ENCODE measurements around the gene MMP13.
"Not testable (repeated sequence)": the region's sequence is repeated elsewhere in the genome, so short reads cannot be mapped to it uniquely, and the experiment has no call there.

The MMP13 gene

DNA sequence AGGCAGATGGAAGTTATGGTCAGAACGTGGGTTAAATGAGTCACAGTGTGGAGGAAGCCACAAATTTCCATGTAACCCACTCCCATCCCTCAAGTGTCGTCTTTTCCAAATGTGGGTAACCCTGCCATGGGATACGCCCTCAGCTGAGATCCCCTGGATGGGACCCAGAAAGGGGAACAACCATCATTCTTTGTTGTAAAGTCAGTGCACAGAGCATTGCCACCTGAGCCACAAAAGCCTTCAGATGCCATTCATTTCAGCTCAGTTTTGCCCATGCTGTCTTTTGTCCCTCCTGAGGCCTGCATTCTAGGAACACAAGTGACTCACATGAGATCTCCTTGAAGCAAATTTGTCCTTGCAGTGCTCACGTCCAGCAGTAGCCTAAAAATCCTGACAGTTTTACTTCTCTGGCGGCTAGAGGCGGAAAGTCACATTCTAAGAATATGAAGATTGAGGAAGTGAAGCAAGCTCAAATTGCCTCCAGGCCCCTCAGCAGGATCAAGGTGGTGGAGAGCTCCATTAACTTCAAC lies 30.6 kb downstream of the MMP13 start:
- Histone ChIP-seq H3K27ac (ENCODE audit: low read depth, low read length) (no peak overlapping the region), H3K4me1 (ENCODE audit: control insufficient read depth, insufficient read depth, low read length) (no peaks in the 10 kb centered on the region), H3K36me3 (ENCODE audit: control insufficient read depth, insufficient read depth, low read length) (no peaks in the 10 kb centered on the region), H3K27me3 (ENCODE audit: control insufficient read depth, insufficient read depth, low read length) (no peaks in the 10 kb centered on the region), H3K9me3 (ENCODE audit: control insufficient read depth, insufficient read depth, low read depth, low read length) (no peaks in the 10 kb centered on the region), H3K9ac (ENCODE audit: low read length) (no peak overlapping the region), H3K4me3 (ENCODE audit: low read depth, low read length) (no peak overlapping the region)

DNA sequence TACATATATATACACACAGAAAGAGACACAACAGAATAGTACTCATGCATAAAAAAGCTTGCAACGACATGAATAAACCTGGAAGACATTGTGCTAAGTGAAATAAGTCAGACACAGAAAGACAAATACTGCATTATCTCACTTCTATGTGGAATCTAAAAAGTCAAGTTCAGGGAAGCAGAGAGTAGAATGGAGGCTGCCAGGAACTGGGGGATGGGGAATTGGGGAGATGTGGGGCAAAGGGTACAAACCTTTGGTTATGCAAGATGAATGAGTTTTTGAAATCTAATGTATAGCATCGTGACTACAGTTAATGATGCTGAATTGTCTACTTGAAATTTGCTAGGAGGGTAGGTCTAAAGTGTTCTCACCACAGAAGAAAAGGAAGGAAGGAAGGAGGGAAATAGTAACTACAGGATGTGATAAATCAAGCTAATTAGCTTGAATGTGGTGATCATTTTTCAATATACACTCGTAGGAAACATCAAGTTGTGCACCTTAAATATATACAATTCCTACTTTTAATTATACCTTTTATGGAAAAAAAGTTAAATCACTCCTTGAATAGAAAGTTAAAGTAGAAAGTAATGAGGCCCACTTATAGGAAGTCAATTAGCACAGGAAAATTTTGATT lies 33.8 kb downstream of the MMP13 start:
- H3K9ac ChIP-seq (ENCODE audit: low read length) = no peak overlapping the region
- no peaks in the 10 kb centered on the region for H3K36me3 ChIP-seq (ENCODE audit: control insufficient read depth, insufficient read depth, low read length)
- H3K4me1 ChIP-seq (ENCODE audit: control insufficient read depth, insufficient read depth, low read length) = no peaks in the 10 kb centered on the region
- no peak overlapping the region for H3K27ac ChIP-seq (ENCODE audit: low read depth, low read length)
- H3K9me3 ChIP-seq (ENCODE audit: control insufficient read depth, insufficient read depth, low read depth, low read length) = no peaks in the 10 kb centered on the region
- no peak overlapping the region for H3K4me3 ChIP-seq (ENCODE audit: low read depth, low read length)
- no peaks in the 10 kb centered on the region for H3K27me3 ChIP-seq (ENCODE audit: control insufficient read depth, insufficient read depth, low read length)

GRCh38 chr11:102920118-102920684 lies 35.3 kb downstream of the MMP13 start:
- no peaks in the 10 kb centered on the region for H3K4me1 ChIP-seq (ENCODE audit: control insufficient read depth, insufficient read depth, low read length)
- H3K9me3 ChIP-seq (ENCODE audit: control insufficient read depth, insufficient read depth, low read depth, low read length) = no peaks in the 10 kb centered on the region
- H3K27me3 ChIP-seq (ENCODE audit: control insufficient read depth, insufficient read depth, low read length) = no peaks in the 10 kb centered on the region
- no peak overlapping the region for H3K27ac ChIP-seq (ENCODE audit: low read depth, low read length)
- no peaks in the 10 kb centered on the region for H3K36me3 ChIP-seq (ENCODE audit: control insufficient read depth, insufficient read depth, low read length)
- H3K9ac ChIP-seq (ENCODE audit: low read length) = no peak overlapping the region
- no peak overlapping the region for H3K4me3 ChIP-seq (ENCODE audit: low read depth, low read length)

DNA sequence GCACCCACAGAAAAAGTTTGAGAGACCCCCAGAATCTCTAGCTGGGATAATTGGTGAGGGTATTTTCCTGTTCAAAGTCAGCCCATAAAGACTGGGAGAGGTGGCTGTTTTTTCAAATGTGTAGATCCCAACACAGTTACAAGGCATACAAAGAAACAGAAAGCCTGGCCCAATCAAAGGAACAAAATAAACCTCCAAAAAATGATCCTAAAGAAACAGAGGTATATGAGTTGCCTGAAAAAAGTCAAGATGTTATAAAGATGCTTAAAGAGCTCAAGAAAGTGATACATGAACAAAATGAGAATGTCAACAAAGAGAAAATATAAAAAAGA lies 40.5 kb downstream of the MMP13 start:
- Histone ChIP-seq H3K4me3 (ENCODE audit: low read depth, low read length) (no peak overlapping the region), H3K36me3 (ENCODE audit: control insufficient read depth, insufficient read depth, low read length) (no peaks in the 10 kb centered on the region), H3K27me3 (ENCODE audit: control insufficient read depth, insufficient read depth, low read length) (no peaks in the 10 kb centered on the region), H3K4me1 (ENCODE audit: control insufficient read depth, insufficient read depth, low read length) (peaks cover 23% of the 10 kb centered on the region), H3K9me3 (ENCODE audit: control insufficient read depth, insufficient read depth, low read depth, low read length) (no peaks in the 10 kb centered on the region), H3K27ac (ENCODE audit: low read depth, low read length) (no peak overlapping the region), H3K9ac (ENCODE audit: low read length) (no peak overlapping the region)

DNA sequence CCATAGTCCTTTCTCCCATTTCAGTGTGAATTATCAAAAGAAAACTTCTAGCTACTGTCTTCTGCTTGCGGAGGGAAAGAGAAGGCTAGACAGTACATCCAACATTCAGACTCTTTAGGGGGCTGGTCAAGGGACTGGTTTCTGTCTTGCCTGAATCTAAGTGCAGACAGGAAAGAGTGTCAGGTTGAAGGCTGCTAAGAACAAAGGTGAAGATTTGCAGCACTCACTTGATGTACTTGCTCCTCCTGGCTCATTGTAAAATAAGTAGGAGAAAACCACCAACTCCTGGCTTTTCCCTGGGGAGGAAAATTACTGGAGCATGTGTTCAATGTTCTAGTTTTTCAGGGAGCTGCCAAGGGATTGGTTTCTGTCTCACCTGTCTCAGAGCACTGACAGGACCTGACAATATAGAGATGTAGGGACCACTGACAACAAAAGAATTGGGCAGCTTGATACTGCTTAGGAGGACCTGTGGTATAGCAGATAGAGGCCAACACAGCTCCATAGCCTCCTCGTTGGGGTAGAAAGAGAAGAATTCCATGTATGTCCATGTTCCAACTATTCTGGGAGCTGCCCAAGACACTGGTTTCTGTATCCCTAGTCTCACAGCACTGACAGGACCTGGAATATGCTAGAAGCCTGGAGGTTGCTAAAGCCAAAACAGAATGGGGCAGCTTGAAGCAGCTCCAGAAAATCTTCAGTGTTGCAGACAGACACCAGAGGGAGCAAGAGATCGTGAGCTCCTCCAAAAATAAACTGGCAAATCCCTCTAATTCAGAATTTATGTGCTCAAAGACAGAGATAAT lies 41.1 kb downstream of the MMP13 start:
- H3K4me3 ChIP-seq (ENCODE audit: low read depth, low read length) = no peak overlapping the region
- H3K27ac ChIP-seq (ENCODE audit: low read depth, low read length) = no peak overlapping the region
- no peaks in the 10 kb centered on the region for H3K27me3 ChIP-seq (ENCODE audit: control insufficient read depth, insufficient read depth, low read length)
- H3K9ac ChIP-seq (ENCODE audit: low read length) = no peak overlapping the region
- H3K4me1 ChIP-seq (ENCODE audit: control insufficient read depth, insufficient read depth, low read length) = peaks cover 23% of the 10 kb centered on the region
- no peaks in the 10 kb centered on the region for H3K36me3 ChIP-seq (ENCODE audit: control insufficient read depth, insufficient read depth, low read length)
- H3K9me3 ChIP-seq (ENCODE audit: control insufficient read depth, insufficient read depth, low read depth, low read length) = no peaks in the 10 kb centered on the region

- no peaks in the 10 kb centered on the region for H3K36me3 ChIP-seq (ENCODE audit: control insufficient read depth, insufficient read depth, low read length)
- peak overlapping the region; percentile 26; the same call in 1 of the 2 replicates for H3K27ac ChIP-seq (ENCODE audit: low read depth, low read length)
- no peaks in the 10 kb centered on the region for H3K27me3 ChIP-seq (ENCODE audit: control insufficient read depth, insufficient read depth, low read length)
- no peak overlapping the region for H3K4me3 ChIP-seq (ENCODE audit: low read depth, low read length)
- peaks cover 23% of the 10 kb centered on the region for H3K4me1 ChIP-seq (ENCODE audit: control insufficient read depth, insufficient read depth, low read length)
- no peaks in the 10 kb centered on the region for H3K9me3 ChIP-seq (ENCODE audit: control insufficient read depth, insufficient read depth, low read depth, low read length)
- H3K9ac ChIP-seq (ENCODE audit: low read length) = peak overlapping the region; percentile 46
These were observed 43.1 kb downstream of the MMP13 start for GRCh38 chr11:102912482-102912830.

DNA sequence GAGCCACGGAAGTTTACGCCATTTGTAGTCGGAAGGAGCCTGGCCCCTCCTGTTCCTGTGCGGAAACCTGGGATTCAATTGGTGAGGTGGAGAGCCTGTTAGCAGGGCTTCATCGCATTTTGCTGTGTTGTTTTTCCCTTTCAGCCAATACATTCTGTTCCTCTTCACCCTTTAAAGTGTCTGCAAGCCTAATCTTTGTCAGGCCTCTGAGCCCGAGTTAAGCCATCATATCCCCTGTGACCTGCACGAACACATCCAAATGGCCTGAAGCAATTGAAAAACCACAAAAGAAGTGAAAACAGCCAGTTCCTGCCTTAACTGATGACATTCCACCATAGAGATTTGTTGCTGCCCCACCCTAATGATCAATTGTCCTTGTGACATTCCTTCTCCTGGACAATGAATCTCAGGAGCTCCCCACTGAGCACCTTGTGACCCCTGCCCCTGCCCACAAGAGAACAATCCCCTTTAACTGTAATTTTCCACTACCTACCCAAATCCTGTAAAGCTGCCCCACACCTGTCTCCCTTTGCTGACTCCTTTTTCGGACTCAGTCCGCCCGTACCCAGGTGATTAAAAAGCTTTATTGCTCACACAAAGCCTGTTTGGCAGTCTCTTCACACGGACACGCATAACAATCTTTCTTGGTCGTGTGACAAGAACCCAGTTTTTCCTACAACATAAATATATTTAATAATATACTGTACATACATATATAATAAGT lies 43.6 kb downstream of the MMP13 start:
- H3K9me3 ChIP-seq (ENCODE audit: control insufficient read depth, insufficient read depth, low read depth, low read length) = no peaks in the 10 kb centered on the region
- H3K9ac ChIP-seq (ENCODE audit: low read length) = peak overlapping the region; percentile 72
- peaks cover 23% of the 10 kb centered on the region for H3K4me1 ChIP-seq (ENCODE audit: control insufficient read depth, insufficient read depth, low read length)
- no peaks in the 10 kb centered on the region for H3K27me3 ChIP-seq (ENCODE audit: control insufficient read depth, insufficient read depth, low read length)
- H3K4me3 ChIP-seq (ENCODE audit: low read depth, low read length) = no peak overlapping the region; the same call in 1 of the 2 replicates
- peak overlapping the region; percentile 1; the same call in 1 of the 2 replicates for H3K27ac ChIP-seq (ENCODE audit: low read depth, low read length)
- H3K36me3 ChIP-seq (ENCODE audit: control insufficient read depth, insufficient read depth, low read length) = no peaks in the 10 kb centered on the region

GRCh38 chr11:102905848-102906247 lies 49.7 kb downstream of the MMP13 start:
- not testable (repeated sequence) for H3K27ac ChIP-seq (ENCODE audit: low read depth, low read length); H3K36me3 ChIP-seq (ENCODE audit: control insufficient read depth, insufficient read depth, low read length); H3K27me3 ChIP-seq (ENCODE audit: control insufficient read depth, insufficient read depth, low read length); H3K4me3 ChIP-seq (ENCODE audit: low read depth, low read length); H3K9ac ChIP-seq (ENCODE audit: low read length); H3K4me1 ChIP-seq (ENCODE audit: control insufficient read depth, insufficient read depth, low read length); H3K9me3 ChIP-seq (ENCODE audit: control insufficient read depth, insufficient read depth, low read depth, low read length)

DNA sequence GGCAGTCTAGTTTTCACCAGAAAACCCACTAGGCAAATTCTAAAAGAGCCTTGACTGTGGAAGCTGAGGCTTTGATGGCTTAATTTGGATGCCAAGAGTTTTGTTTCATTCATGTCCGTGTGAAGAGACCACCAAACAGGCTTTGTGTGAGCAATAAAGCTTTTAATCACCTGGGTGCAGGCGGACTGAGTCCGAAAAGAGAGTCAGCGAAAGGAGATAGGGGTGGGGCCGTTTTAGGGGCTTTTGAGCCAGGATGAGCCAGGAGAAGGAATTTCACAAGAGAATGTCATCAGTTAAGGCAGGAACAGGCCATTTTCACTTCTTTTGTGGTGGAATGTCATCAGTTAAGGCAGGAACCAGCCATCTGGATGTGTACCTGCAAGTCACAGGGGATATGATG lies 51.6 kb downstream of the MMP13 start:
- H3K4me3 ChIP-seq (ENCODE audit: low read depth, low read length); H3K27me3 ChIP-seq (ENCODE audit: control insufficient read depth, insufficient read depth, low read length): not testable (repeated sequence)

GRCh38 chr11:102900346-102900745 lies 55.2 kb downstream of the MMP13 start:
- Histone ChIP-seq H3K36me3 (ENCODE audit: control insufficient read depth, insufficient read depth, low read length) (no peaks in the 10 kb centered on the region), H3K4me3 (ENCODE audit: low read depth, low read length) (no peak overlapping the region), H3K27me3 (ENCODE audit: control insufficient read depth, insufficient read depth, low read length) (no peaks in the 10 kb centered on the region), H3K27ac (ENCODE audit: low read depth, low read length) (no peak overlapping the region), H3K9me3 (ENCODE audit: control insufficient read depth, insufficient read depth, low read depth, low read length) (peaks cover 7% of the 10 kb centered on the region; the same call in 1 of the 2 replicates), H3K4me1 (ENCODE audit: control insufficient read depth, insufficient read depth, low read length) (peaks cover 5% of the 10 kb centered on the region; the same call in 1 of the 2 replicates), H3K9ac (ENCODE audit: low read length) (no peak overlapping the region)

More for the DNA sequence above, 51.6 kb downstream of the MMP13 start:
- not testable (repeated sequence) for H3K9me3 ChIP-seq (ENCODE audit: control insufficient read depth, insufficient read depth, low read depth, low read length); H3K4me1 ChIP-seq (ENCODE audit: control insufficient read depth, insufficient read depth, low read length); H3K36me3 ChIP-seq (ENCODE audit: control insufficient read depth, insufficient read depth, low read length)
- Histone ChIP-seq H3K27ac (ENCODE audit: low read depth, low read length) (peak overlapping the region; percentile 58; the same call in 1 of the 2 replicates), H3K9ac (ENCODE audit: low read length) (peak overlapping the region; percentile 43)

All from HUES6 (cell line).